CD4-positive, alpha-beta T cell treated with Interleukin-15 for 4 hours (primary cell): ENCODE results near the gene POLD1.

Experiments
- DNase-seq: peaks from one replicate; pipeline ENCODE4 v3.0.0-alpha.2; 2020; ENCODE audit warnings: low spot score

POLD1 gene

DNA sequence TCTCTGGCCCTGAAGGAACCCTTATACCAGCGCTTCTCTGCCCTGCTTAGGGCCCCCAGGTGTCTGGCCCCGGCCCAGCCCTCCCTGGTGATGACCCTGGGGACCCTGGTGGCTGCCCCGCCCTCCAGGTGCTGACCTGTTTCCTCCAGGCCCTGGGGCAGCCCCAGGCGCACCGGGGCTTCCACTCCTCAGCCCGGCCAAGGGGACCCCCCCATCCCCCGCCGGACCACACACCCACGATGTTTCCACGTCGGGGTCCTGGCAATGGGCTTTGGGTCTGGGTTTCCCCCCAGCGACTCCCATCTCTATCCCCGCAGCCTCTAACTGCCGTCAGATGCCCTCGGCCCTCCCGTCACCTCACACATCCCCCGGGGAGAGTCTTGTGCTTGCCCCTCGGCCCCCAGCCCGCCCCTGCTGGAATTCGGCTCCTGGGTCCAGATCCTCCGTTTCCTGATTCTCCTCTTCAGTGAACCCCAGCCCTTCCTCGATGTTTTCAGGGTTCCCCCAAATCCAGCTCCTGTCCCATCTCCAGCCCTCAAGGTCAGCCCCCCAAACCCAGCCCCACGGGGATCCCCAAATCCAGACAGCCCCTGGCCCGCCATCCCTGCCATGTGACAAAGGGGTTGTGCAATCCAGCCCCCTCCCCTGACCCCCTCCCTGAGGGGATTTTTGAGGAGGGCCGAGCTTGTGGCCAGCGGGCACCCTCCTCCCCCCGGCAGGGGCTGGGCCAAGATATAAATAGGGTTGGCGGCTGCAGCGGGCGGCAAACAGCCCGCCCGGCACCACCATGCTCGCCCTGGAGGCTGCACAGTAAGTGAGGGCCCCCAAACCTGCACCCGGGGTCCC lies 34.3 kb downstream of the POLD1 start, which contains the start of gene SPIB:
Gene SPIB (plus strand): TSS at position 763 of the 846 bp plus-strand sequence. CDS start 25 bp downstream, at position 788.
- DNase-seq = no peak

DNA sequence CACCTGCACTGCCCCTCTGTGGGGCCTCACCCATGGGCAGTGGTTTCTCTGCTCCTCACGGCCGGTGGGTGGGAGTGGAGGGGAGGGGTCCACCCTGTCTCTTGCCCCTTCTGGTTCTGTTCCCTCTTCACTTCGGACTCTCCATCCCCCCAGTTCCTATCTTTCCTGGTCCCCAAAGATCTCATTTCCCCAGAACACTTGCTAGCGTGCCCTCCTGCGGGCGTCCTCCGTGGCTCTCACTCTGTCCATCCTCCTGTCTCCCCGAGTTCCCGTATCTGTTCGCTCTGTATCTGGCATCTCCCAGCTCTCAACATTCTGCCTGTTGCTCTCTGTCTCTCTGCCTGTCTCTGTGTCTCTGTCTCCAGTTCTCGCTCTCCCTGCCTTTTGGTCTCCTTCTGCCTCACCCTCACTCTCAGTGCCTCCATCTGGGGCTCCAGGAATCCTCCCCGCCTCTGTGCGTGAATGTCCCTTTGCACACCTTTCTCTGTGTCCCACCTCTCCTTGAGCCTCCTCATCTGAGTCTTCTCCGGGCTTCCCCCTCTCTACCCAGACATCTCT lies 35.0 kb downstream of the POLD1 start:
- DNase-seq = no peak

DNA sequence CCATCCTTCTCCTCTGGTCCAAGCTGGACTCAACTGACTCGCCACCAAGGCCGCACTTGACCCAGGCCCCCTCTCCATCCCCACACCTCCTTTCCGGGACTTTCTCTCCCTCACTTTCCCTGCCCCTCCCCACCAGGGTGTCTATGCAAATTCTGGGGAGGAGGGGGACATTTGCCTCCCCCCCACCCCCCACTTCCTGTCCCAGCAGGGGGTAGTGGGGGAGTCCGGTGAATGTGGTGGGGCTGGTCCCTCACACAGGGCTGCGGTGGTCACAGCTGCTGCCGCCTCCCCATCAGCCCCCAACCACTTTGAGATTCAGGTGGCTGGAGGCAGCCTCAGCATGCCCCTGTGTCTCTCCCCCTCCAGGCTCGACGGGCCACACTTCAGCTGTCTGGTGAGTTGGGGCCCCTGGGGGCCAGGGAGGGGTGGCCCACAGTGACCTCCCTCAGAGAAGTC lies 35.5 kb downstream of the POLD1 start:
- DNase-seq = no peak

DNA sequence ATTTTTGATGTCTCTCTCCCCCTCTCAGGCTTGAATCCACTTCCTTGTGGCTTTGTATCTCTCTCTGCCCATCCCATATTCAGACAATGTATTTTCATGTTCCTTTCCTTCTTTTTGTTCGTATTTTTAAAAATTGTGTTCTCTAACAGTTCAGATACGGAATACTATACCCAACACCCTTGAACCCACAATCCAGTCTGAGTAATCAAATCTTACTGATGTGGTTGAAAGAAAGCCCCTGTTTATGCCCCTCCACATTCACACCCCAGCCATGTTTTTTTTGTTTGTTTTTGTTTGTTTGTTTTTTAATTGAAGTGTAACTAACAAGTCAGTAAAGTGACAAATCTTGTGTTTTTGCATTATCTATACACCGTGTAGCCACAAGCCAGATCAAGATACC lies 36.0 kb downstream of the POLD1 start:
- no peak for DNase-seq

GRCh38 chr19:50420808-50421207 lies 36.7 kb downstream of the POLD1 start:
- DNase-seq = no peak

DNA sequence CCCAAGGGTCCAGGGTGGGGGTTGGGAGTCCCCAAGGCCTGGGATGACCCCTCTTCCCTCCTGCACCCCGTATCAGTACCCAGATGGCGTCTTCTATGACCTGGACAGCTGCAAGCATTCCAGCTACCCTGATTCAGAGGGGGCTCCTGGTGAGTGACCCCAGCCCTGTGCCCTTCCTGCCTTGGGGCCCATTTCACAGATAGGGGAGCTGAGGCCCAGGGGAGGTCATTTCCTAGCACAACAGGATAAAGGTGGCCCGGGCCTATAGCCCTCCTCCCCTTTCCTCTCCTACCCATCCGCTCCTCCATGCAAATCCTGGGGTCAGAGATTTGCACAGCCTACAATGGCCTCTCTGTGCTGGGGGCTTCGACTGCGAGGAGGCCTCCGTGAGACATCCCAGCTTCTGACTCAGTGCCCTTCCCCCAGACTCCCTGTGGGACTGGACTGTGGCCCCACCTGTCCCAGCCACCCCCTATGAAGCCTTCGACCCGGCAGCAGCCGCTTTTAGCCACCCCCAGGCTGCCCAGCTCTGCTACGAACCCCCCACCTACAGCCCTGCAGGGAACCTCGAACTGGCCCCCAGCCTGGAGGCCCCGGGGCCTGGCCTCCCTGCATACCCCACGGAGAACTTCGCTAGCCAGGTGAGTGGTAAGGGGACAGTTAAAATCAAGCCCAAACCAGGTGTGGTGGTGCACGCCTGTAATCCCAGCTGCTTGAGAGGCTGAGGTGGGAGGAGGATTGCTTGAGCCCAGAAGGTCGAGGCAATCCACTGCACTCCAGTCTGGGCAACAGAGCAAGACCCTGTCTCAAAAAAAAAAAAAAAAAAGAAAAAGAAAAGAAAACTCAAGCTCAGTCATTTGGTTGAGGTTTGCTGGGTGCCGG lies 38.5 kb downstream of the POLD1 start:
- no peak for DNase-seq

DNA sequence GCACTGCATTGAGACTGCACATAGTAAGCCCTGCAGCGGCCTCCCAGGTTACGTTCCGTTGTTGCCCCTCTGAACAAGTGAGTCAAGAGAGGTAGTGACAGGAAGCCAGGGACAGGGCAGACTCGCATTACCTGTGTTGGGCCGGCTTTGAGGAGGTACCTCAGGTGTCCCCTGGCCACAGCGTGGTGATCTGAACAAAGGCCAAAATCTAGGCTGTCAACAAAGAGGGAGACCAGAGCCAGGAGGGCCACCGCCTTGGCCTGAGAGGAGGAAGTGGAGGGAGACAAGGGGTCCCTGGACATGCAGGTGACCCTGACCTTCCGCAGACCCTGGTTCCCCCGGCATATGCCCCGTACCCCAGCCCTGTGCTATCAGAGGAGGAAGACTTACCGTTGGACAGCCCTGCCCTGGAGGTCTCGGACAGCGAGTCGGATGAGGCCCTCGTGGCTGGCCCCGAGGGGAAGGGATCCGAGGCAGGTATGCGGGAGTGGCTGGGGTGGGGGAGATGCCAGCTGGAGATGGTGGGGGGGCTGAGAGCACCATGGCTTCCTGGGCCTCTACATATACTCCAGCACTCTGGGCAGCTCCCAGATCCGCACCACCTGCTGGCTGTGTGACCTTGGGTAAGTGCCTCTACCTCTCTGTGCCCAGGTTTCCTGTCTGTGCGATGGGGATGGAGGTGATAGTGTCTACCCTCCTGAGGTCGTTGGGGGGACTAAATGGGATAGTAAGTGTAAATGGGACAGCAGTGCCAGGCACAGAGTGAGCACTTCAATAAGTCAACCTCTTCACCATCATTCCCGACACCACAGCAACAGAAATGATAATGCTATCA lies 39.3 kb downstream of the POLD1 start:
- DNase-seq = no peak

- no peak for DNase-seq
These were observed 41.4 kb downstream of the POLD1 start for GRCh38 chr19:50425581-50425980.

DNA sequence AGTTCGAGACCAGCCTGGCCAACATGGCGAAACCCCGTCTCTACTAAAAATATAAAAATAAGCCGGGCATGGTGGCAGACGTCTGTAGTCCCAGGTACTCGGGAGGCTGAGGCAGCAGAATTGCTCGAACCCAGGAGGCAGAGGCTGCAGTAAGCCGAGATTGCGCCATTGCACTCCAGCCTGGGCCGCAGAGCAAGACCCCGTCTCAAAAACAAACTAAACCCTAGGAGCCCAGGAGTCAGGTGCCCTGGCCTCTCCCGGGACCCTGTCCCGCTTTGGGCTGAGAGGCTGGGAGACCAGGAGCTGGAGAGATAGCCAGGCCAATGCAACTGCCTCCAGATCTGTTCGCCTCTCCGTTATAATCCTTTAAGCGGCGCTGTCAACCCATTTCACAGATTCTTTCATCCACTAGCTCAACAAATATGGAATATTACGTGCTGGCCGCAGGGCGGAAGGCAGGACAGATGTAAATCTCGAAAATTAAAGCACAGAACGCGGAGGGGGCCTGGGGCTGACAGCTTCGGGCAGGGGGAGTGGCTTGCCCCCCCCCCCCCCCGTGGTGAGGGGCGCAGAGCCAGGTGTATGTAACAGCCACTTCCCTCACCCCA lies 43.3 kb downstream of the POLD1 start:
- no peak for DNase-seq

GRCh38 chr19:50427997-50428425 lies 43.9 kb downstream of the POLD1 start:
- DNase-seq = peak; percentile 16

- no peak for DNase-seq
These were observed 44.8 kb downstream of the POLD1 start for GRCh38 chr19:50428772-50429463.

GRCh38 chr19:50430888-50431342 lies 46.8 kb downstream of the POLD1 start:
- no peak for DNase-seq

DNA sequence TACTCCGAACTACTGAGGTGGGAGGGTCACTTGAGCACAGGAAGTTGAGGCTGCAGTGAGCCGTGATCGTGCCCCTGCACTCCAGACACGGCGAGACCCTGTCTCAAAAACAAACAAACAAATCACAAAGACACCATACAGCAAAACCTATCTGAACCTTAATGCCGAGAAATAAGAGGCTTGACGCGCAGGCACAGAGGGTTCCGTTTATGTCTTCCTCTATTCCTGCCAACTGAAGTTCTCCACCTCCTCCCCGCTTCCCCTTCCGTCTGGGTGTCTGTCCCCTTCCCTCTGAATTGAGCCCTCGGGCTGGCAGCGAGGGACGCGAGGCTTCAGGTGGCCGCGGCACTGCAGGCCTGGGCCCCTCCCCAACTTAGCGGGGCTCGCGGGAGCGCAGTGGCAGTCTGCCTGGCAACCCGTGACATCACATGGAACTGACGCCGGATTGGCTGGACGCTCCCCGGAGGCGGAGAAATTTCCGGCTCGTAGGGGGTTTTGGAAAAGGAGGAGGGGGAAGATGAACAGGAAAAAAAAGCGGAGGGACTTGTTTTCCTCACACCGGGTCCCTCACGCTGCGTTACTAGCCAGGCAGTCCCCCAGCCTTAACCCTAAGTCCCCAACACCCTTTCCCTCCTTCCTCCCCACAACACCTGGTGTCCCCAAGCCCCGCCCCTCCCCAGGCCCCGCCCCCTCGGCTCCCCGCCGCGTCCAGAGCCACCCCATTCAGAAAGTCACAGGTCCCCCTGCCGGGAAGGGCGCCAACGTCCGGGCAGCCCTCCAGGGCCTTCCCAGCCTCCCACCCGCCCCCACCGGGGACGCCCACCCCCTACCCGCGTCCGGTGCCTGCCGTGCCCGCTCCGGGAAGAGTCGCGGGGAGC lies 47.4 kb downstream of the POLD1 start:
- peak; percentile 84 for DNase-seq

DNA sequence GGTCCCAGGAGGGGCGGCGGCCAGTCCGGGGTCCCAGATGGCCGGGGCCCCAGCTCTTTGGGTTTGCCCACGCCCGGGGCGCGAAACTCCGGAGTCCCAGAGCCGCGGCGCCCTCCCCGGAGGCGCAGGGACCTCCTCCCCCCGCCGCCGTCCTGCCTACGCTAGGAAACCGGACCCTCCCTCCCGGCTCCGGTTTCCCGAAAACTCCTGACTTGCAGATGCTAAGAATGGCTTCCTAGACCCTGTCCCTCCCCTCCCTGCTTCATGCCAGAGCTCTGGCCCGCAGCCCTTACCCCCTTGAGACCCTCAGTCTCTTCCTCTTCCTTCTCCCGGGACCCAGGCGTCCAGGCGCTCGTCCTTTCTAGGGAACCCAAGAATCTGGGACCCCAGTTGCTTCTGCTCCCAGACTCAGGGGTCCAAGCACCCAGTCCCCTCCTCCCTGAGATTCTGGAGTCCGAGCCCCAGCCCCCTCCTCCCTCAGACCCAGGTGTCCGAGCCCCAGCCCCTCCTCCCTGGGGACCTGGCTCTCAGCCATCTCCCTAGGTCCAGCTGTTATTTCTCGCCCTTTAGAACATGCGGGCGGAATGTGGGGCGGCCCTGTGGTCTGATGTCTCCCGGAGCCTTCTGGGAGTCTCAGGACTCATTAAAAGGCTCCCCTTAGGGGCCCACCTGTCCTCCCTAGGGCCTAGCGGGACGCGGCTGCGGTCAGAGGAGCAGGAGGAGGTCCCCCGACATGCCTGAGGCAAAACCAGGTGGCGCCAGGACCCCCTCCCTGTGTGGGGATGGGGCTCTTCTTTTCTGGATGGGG lies 48.3 kb downstream of the POLD1 start, which contains the start of gene MYBPC2:
Gene MYBPC2 (plus strand): TSS at position 672 of the 808 bp plus-strand sequence. CDS start 62 bp downstream, at position 734.
- DNase-seq = no peak

- no peak for DNase-seq
These were observed 49.3 kb downstream of the POLD1 start for GRCh38 chr19:50433201-50434180.

DNA sequence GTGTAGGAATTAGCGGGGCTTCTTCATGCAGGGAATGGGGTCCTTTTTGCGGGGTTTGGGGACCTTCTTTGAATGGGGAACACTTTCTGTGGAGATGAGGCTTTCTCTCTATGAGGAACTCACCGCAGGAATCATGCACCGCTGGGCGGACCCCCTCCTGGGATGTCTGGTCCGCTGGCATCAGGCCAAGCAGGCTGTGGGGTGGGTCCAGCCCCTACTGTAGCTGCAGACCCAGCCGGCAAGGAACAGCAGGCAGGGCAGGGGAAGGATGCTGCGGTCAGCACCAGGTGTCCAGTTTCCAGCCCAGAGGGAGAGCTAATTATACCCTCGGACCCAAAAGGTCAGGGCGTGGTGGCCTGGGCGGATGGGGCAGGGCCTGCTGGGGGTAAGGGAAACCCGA lies 50.4 kb downstream of the POLD1 start:
- no peak for DNase-seq

GRCh38 chr19:50435221-50435620 lies 51.1 kb downstream of the POLD1 start:
- no peak for DNase-seq
